HG03521 (cell line): ENCODE measurements around the gene ERC2.

ENCODE experiments used
- ATAC-seq: cut with Tn5 transposase; IDR thresholded peaks from one replicate; pipeline ENCODE4 v1.9.1; 2021; ENCODE audit warnings: mild to moderate bottlenecking, moderate library complexity; ENCODE audit not compliant: unreplicated experiment

Gene ERC2

GRCh38 chr3:55664387-55664786 lies 803.9 kb downstream of the ERC2 start:
- ATAC-seq = no peak

- no peak for ATAC-seq
Measured at GRCh38 chr3:55662683-55663082, 805.6 kb downstream of the ERC2 start.

- ATAC-seq = no peak
Measured at GRCh38 chr3:55661571-55661970, 806.7 kb downstream of the ERC2 start.

- no peak for ATAC-seq
Measured at GRCh38 chr3:55661141-55661540, 807.1 kb downstream of the ERC2 start.

GRCh38 chr3:55660642-55661041 lies 807.6 kb downstream of the ERC2 start:
- ATAC-seq = no peak

- no peak for ATAC-seq
Measured at GRCh38 chr3:55659701-55660100, 808.6 kb downstream of the ERC2 start.

GRCh38 chr3:55658690-55659562 lies 809.3 kb downstream of the ERC2 start:
- peak; percentile 31 for ATAC-seq

- no peak for ATAC-seq
Measured at GRCh38 chr3:55658270-55658669, 810.0 kb downstream of the ERC2 start.

GRCh38 chr3:55655544-55655943 lies 812.7 kb downstream of the ERC2 start:
- ATAC-seq = no peak

GRCh38 chr3:55654123-55654760 lies 814.0 kb downstream of the ERC2 start:
- ATAC-seq = peak; percentile 83

GRCh38 chr3:55651011-55651410 lies 817.3 kb downstream of the ERC2 start:
- ATAC-seq = no peak

- ATAC-seq = no peak
Measured at GRCh38 chr3:55650011-55650410, 818.3 kb downstream of the ERC2 start.

GRCh38 chr3:55649554-55649953 lies 818.7 kb downstream of the ERC2 start:
- no peak for ATAC-seq

- ATAC-seq = no peak
Measured at GRCh38 chr3:55648591-55649318, 819.5 kb downstream of the ERC2 start.

GRCh38 chr3:55647670-55648069 lies 820.6 kb downstream of the ERC2 start:
- ATAC-seq = no peak

GRCh38 chr3:55647063-55647462 lies 821.2 kb downstream of the ERC2 start:
- no peak for ATAC-seq

- no peak for ATAC-seq
Measured at GRCh38 chr3:55646121-55646520, 822.1 kb downstream of the ERC2 start.

GRCh38 chr3:55645422-55645821 lies 822.8 kb downstream of the ERC2 start:
- ATAC-seq = no peak

- no peak for ATAC-seq
Measured at GRCh38 chr3:55643283-55643682, 825.0 kb downstream of the ERC2 start.

- ATAC-seq = no peak
Measured at GRCh38 chr3:55641964-55642363, 826.3 kb downstream of the ERC2 start.

GRCh38 chr3:55639896-55640765 lies 828.1 kb downstream of the ERC2 start:
- no peak for ATAC-seq
